GM21423 (cell line): Measurements from ENCODE around the gene POLG2.
"Not testable (repeated sequence)": the region's sequence is repeated elsewhere in the genome, so short reads cannot be mapped to it uniquely, and the experiment has no call there.

Source experiments
- ATAC-seq: cut with Tn5 transposase; IDR thresholded peaks from one replicate; pipeline ENCODE4 v1.9.1; 2021; ENCODE audit warnings: mild to moderate bottlenecking, moderate library complexity; ENCODE audit not compliant: unreplicated experiment

The POLG2 gene

GRCh38 chr17:64443086-64443760, 53.6 kb downstream of the POLG2 start:
- ATAC-seq, result no peak

GRCh38 chr17:64442541-64442971, 54.3 kb downstream of the POLG2 start:
- ATAC-seq, result no peak

- ATAC-seq, result no peak
These were observed 54.9 kb downstream of the POLG2 start for GRCh38 chr17:64441772-64442540.

- ATAC-seq, result no peak
These were observed 56.9 kb downstream of the POLG2 start for GRCh38 chr17:64439956-64440355.

GRCh38 chr17:64439521-64439920, 57.3 kb downstream of the POLG2 start:
- not testable (repeated sequence) for ATAC-seq

GRCh38 chr17:64437944-64438525, 58.8 kb downstream of the POLG2 start:
- no peak for ATAC-seq

- ATAC-seq, result no peak
These were observed 65.3 kb downstream of the POLG2 start for GRCh38 chr17:64431534-64431933.

GRCh38 chr17:64430036-64430435, 66.8 kb downstream of the POLG2 start:
- ATAC-seq, result not testable (repeated sequence)

- ATAC-seq, result no peak
These were observed 68.4 kb downstream of the POLG2 start for GRCh38 chr17:64428406-64428805.
